Thoracic aorta (tissue), 2 donors: ENCODE measurements around the gene SFI1. TPM values are rescaled to one million over a fixed set of nuclear protein-coding genes. Genes with fewer than 3 reads are reported as not detected.

ENCODE experiments used
- ATAC-seq: fragments of 150-250 bp; one replicate; pipeline ENCODE4 v1.8.0; 2017; ENCODE audit warnings: low read depth; ENCODE audit not compliant: insufficient number of reproducible peaks, low FRiP score
- DNase-seq: peaks from one replicate; pipeline ENCODE4 v3.0.0-alpha.2; 2020; ENCODE audit warnings: low spot score
- H3K27ac ChIP-seq, 2 donors: fragments of 200-600 bp; sonication (generic); 1 replicate in 1 of 2; 2 replicates in 1 of 2; pipeline ENCODE4 v1.5.1; 2016; ENCODE audit warnings: mild to moderate bottlenecking in 2 of 2, moderate library complexity in 2 of 2
- H3K27me3 ChIP-seq: fragments of 200-600 bp; sonication (generic); replicated peaks from 2 replicates; pipeline ENCODE4 v1.6.0; 2016; ENCODE audit warnings: mild to moderate bottlenecking; ENCODE audit not compliant: insufficient read depth
- H3K36me3 ChIP-seq: fragments of 200-600 bp; sonication (generic); one replicate; pipeline ENCODE4 v1.5.1; 2016
- H3K4me1 ChIP-seq, 2 donors: fragments of 200-600 bp; sonication (generic); 1 replicate in 1 of 2; 2 replicates in 1 of 2; pipeline versions ENCODE4 v1.5.1 to v1.6.0; 2016; ENCODE audit warnings: low read depth in 2 of 2, mild to moderate bottlenecking in 1 of 2; ENCODE audit not compliant: control insufficient read depth in 1 of 2
- H3K4me3 ChIP-seq: fragments of 200-600 bp; sonication (generic); 2 replicates; pipeline ENCODE4 v1.5.1; 2016; ENCODE audit warnings: mild to moderate bottlenecking
- H3K9me3 ChIP-seq: fragments of 200-600 bp; sonication (generic); 2 replicates; pipeline ENCODE4 v1.5.1; 2016
- CTCF ChIP-seq: fragments of 200-600 bp; sonication (generic); IDR thresholded peaks from one replicate; pipeline ENCODE4 v1.5.1; 2019; ENCODE audit warnings: antibody characterized with exemption
- total RNA-seq, 2 donors: library from RNA; depleted of rRNA; stranded (reverse); fragments of >200 nt; gene quantifications; one replicate each; pipeline versions ENCODE4 v1.1.0 to v1.2.3, GENCODE V29; 2016

Gene SFI1
- total RNA-seq, 2 donors from 2014 or later: 25.0 to 59.9 TPM

GRCh38 chr22:31647523-31648320 lies 151.4 kb downstream of the SFI1 start:
- H3K4me3 ChIP-seq: no peak overlapping the region
- no peaks in the 10 kb centered on the region for H3K4me1 ChIP-seq
- no peaks in the 10 kb centered on the region for H3K9me3 ChIP-seq
- peaks cover 13% of the 10 kb centered on the region for H3K36me3 ChIP-seq
- no peak for TF ChIP-seq CTCF
- no peak overlapping the region for H3K27ac ChIP-seq
- H3K27me3 ChIP-seq: no peaks in the 10 kb centered on the region
- ATAC-seq: no peak
- no peak for DNase-seq

- H3K27ac ChIP-seq: no peak overlapping the region
- H3K4me3 ChIP-seq: no peak overlapping the region
- no peaks in the 10 kb centered on the region for H3K4me1 ChIP-seq
- no peaks in the 10 kb centered on the region for H3K9me3 ChIP-seq
- ATAC-seq: no peak
- H3K27me3 ChIP-seq: no peaks in the 10 kb centered on the region
- TF ChIP-seq CTCF: no peak
- DNase-seq: no peak
- peaks cover 8% of the 10 kb centered on the region for H3K36me3 ChIP-seq
These were observed 154.1 kb downstream of the SFI1 start for GRCh38 chr22:31650391-31650790.

- H3K4me3 ChIP-seq: no peak overlapping the region
- no peak overlapping the region for H3K27ac ChIP-seq
- H3K4me1 ChIP-seq: no peaks in the 10 kb centered on the region
- no peak for TF ChIP-seq CTCF
- H3K36me3 ChIP-seq: peaks cover 8% of the 10 kb centered on the region
- ATAC-seq (no peak), DNase-seq (no peak)
- H3K9me3 ChIP-seq: no peaks in the 10 kb centered on the region
- no peaks in the 10 kb centered on the region for H3K27me3 ChIP-seq
These were observed 155.3 kb downstream of the SFI1 start for GRCh38 chr22:31651664-31652063.

- Histone ChIP-seq H3K9me3 (no peaks in the 10 kb centered on the region), H3K27me3 (no peaks in the 10 kb centered on the region), H3K4me1 (no peaks in the 10 kb centered on the region), H3K27ac (no peak overlapping the region), H3K36me3 (peaks cover 8% of the 10 kb centered on the region), H3K4me3 (no peak overlapping the region)
- ATAC-seq: no peak
- no peak for DNase-seq
- TF ChIP-seq CTCF: no peak
These were observed 155.8 kb downstream of the SFI1 start for GRCh38 chr22:31652088-31652487.

GRCh38 chr22:31652911-31653684 lies 156.8 kb downstream of the SFI1 start:
- no peak overlapping the region for H3K27ac ChIP-seq
- ATAC-seq (no peak), DNase-seq (no peak)
- no peaks in the 10 kb centered on the region for H3K36me3 ChIP-seq
- no peak for TF ChIP-seq CTCF
- H3K4me1 ChIP-seq: no peaks in the 10 kb centered on the region
- no peaks in the 10 kb centered on the region for H3K9me3 ChIP-seq
- H3K4me3 ChIP-seq: no peak overlapping the region
- H3K27me3 ChIP-seq: no peaks in the 10 kb centered on the region
